Measurements from ENCODE around the gene SLC44A2. TPM values are rescaled to one million over a fixed set of nuclear protein-coding genes. Genes with fewer than 3 reads are reported as not detected.

Gene SLC44A2
- polyA plus RNA-seq, 1 experiment: 114 TPM

DNA sequence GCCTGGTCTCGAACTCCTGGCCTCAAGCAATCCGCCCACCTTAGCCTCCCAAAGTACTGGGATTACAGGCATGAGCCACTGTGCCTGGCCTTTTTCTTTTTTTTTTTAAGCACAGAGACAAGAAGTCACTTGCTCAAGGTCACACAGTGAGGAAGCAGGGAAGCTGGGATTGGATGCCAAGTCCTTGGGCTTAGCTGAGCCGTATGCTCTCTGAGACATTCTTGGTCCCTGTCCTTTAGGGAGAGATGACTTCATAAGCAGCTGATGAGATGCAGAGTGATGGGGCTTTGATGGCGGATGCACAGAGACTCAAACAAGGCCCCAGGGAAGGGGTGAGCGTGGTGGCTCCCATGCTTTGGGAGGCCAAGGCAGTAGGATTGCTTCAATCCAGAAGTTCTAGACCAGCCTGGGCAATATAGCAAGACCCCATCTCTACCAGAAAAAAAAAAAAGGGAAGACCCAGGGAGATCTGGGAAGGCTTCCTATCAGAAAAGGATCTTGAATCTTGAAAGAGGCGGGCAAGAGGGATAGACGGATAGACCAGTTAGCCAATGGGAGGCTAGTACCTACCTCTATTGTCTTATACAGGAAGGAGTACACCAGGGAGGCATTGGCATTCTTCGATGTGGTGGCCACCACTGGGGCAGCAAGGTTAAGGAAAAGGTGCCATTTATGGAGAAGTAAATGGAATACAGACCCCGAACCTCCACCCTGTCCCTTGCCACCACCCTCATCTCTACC lies 42.1 kb upstream of the SLC44A2 start:
- TF ChIP-seq, protein P1, sequence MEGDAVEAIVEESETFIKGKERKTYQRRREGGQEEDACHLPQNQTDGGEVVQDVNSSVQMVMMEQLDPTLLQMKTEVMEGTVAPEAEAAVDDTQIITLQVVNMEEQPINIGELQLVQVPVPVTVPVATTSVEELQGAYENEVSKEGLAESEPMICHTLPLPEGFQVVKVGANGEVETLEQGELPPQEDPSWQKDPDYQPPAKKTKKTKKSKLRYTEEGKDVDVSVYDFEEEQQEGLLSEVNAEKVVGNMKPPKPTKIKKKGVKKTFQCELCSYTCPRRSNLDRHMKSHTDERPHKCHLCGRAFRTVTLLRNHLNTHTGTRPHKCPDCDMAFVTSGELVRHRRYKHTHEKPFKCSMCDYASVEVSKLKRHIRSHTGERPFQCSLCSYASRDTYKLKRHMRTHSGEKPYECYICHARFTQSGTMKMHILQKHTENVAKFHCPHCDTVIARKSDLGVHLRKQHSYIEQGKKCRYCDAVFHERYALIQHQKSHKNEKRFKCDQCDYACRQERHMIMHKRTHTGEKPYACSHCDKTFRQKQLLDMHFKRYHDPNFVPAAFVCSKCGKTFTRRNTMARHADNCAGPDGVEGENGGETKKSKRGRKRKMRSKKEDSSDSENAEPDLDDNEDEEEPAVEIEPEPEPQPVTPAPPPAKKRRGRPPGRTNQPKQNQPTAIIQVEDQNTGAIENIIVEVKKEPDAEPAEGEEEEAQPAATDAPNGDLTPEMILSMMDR (IDR thresholded peaks at IDR 0.05; ENCODE audit: insufficient read depth, low read depth, low read length): no peak
- ChIA-PET CTCF (interaction anchor here (1.0 to 12.5 kb wide), 3 partner anchors 9 to 61 kb away, joined by 3 to 374 read pairs (median 54); no protein-coding TSS in a partner anchor), POLR2A (no interaction called here)
- peaks cover 7% of the 10 kb centered on the region for H3K27me3 ChIP-seq (ENCODE audit: control insufficient read depth, insufficient read depth, low read length)
- no peak overlapping the region for H3K4me3 ChIP-seq (ENCODE audit: low read depth, low read length)
- H3K36me3 ChIP-seq (ENCODE audit: control insufficient read depth, insufficient read depth, low read length): no peaks in the 10 kb centered on the region
- no peak for DNase-seq (ENCODE audit: low read depth)

DNA sequence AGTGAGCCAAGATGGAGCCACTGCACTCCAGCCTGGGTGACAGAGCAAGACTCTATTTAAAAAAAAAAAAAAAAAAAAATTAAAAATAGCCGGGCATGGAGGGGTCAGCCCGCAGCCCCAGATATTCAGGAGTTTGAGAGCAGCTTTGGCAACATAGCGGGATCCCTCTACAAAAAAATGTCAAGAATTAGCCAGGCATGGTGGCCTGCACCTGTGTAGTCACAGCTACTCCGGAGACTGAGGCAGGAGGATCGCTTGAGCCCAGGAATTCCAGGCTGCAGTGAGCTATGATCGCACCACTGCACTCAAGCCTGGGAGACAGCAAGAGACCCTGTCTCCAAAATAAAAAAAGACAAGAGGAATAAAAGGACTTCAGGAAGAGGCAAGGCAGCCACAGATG lies 39.0 kb upstream of the SLC44A2 start:
- CTCF ChIA-PET: interaction anchor here (12.5 kb wide), 1 partner anchor 58 kb away, joined by 374 read pairs; no protein-coding TSS in a partner anchor

DNA sequence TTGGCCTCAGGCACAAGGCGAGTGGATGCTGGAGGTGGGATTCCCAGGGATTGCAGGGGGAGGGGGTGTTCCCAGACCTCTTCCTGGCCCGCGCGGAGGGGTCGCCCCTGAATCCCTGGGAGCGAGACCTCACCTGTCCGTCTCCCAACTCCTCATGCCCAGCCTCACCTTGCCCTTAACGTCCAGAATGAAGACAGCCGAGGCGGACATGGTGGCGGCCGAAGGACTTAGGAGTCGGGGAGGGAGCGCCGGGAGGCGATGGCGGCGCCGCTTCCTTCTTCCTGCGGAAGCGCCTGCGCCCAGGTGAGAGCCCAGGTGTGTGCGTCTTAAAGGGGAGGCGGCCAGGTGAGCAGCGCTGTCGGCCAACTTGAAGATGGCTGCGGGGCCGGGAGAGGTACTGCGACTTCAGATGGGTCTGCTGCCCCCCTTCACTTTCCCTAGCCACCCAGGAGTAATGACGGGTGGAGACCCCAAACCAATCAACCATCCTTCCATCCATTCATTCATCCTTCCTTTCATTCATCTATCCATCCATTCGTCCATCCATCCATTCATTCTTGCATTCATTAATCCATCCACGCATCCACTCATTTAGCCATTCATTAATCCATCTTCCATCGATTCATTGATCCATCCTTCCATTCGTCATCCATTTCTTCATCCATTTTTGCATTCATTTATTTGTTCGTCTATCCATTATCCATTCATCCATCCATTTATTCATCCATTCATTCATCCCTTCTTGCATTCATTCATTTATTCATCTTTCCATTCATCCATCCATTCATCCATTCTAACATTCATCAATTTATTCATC lies 38.1 kb upstream of the SLC44A2 start, which contains the start of gene AP1M2:
AP1M2 (minus strand) TSS at position 291 of the 817 bp plus-strand sequence; CDS start at position 210, 81 bp downstream.
- ChIA-PET POLR2A (no interaction called here), CTCF (interaction anchor here (12.5 kb wide), 1 partner anchor 57 kb away, joined by 374 read pairs; no protein-coding TSS in a partner anchor)
- Histone ChIP-seq H3K4me3 (ENCODE audit: low read depth, low read length) (no peak within 1 kb of the TSS), H3K36me3 (ENCODE audit: control insufficient read depth, insufficient read depth, low read length) (no peaks in the 10 kb centered on the region), H3K27me3 (ENCODE audit: control insufficient read depth, insufficient read depth, low read length) (peaks cover 7% of the 10 kb centered on the region)
- DNase-seq (ENCODE audit: low read depth): no peak
- TF ChIP-seq, protein P1 (IDR thresholded peaks at IDR 0.05; ENCODE audit: insufficient read depth, low read depth, low read length): no peak

More for the DNA sequence above, 39.0 kb upstream of the SLC44A2 start:
- DNase-seq (ENCODE audit: low read depth): no peak
- TF ChIP-seq, protein P1 (IDR thresholded peaks at IDR 0.05; ENCODE audit: insufficient read depth, low read depth, low read length): no peak
- Histone ChIP-seq H3K27me3 (ENCODE audit: control insufficient read depth, insufficient read depth, low read length) (peaks cover 7% of the 10 kb centered on the region), H3K36me3 (ENCODE audit: control insufficient read depth, insufficient read depth, low read length) (no peaks in the 10 kb centered on the region), H3K4me3 (ENCODE audit: low read depth, low read length) (no peak overlapping the region)
- POLR2A ChIA-PET: no interaction called here

DNA sequence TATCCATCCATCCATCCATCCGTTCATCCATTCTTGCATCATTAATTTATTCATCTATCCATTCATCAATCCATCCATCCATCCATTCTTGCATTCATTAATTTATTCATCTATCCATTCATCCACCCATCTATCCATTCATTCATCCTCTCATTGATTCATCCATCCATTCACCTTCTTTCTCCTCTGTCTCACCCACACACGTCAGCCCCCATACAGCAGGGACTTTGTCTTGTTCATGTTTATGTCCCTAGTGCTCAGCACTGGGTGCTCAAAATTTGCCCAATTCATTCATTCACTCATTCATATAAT lies 37.6 kb upstream of the SLC44A2 start:
- DNase-seq (ENCODE audit: low read depth): no peak
- Histone ChIP-seq H3K27me3 (ENCODE audit: control insufficient read depth, insufficient read depth, low read length) (peaks cover 7% of the 10 kb centered on the region), H3K36me3 (ENCODE audit: control insufficient read depth, insufficient read depth, low read length) (no peaks in the 10 kb centered on the region), H3K4me3 (ENCODE audit: low read depth, low read length) (no peak overlapping the region)
- POLR2A ChIA-PET: no interaction called here
- TF ChIP-seq, protein P1 (IDR thresholded peaks at IDR 0.05; ENCODE audit: insufficient read depth, low read depth, low read length): no peak
- CTCF ChIA-PET: interaction anchor here (5.0 kb wide), 1 partner anchor 57 kb away, joined by 33 read pairs; no protein-coding TSS in a partner anchor

DNA sequence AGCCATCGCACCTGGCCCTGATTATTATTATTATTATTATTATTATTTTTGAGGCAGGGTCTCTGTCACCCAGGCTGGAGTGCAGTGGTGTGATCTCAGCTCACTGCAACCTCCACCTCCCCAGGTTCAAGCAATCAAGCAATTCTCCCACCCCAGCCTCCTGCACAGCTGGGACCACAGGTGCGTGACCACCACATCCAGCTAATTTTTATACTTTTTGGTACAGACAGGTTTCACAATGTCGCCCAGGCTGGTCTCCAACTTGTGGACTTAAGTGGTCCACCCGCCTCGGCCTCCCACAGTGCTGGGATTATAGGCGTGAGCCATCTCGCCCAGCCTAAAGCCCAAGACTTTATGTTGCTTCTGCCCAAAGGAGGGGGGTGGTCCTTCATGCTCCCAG lies 32.2 kb upstream of the SLC44A2 start:
- CTCF ChIA-PET: interaction anchor here (1.2 to 7.0 kb wide), 2 partner anchors 12 to 22 kb away, joined by 5 to 54 read pairs; no protein-coding TSS in a partner anchor
- POLR2A ChIA-PET: no interaction called here
- no peak overlapping the region for H3K4me3 ChIP-seq (ENCODE audit: low read depth, low read length)
- H3K36me3 ChIP-seq (ENCODE audit: control insufficient read depth, insufficient read depth, low read length): no peaks in the 10 kb centered on the region
- TF ChIP-seq, protein P1 (IDR thresholded peaks at IDR 0.05; ENCODE audit: insufficient read depth, low read depth, low read length): no peak
- DNase-seq (ENCODE audit: low read depth): no peak
- H3K27me3 ChIP-seq (ENCODE audit: control insufficient read depth, insufficient read depth, low read length): no peaks in the 10 kb centered on the region; the same call in 1 of the 2 replicates
